Tibial nerve (tissue), 4 donors: ENCODE measurements around the gene LRFN3. TPM values are rescaled to one million over a fixed set of nuclear protein-coding genes. Genes with fewer than 3 reads are reported as not detected.
"Not testable (repeated sequence)": the region's sequence is repeated elsewhere in the genome, so short reads cannot be mapped to it uniquely, and the experiment has no call there.

Source experiments
- DNase-seq, 2 donors: peaks; one replicate each; pipeline ENCODE4 v3.0.0-alpha.2; 2019; ENCODE audit warnings: low spot score in 2 of 2
- H3K27ac ChIP-seq, 4 donors: fragments of 200-600 bp; sonication (generic) in 3 of 4; one replicate each; pipeline ENCODE4 v1.5.1; 2017 to 2019; ENCODE audit warnings: mild to moderate bottlenecking in 1 of 4
- H3K27me3 ChIP-seq, 2 donors: fragments of 200-600 bp; sonication (generic) in 1 of 2; one replicate each; pipeline versions ENCODE4 v1.5.1 to v1.6.0; 2017 to 2019
- H3K36me3 ChIP-seq, 3 donors: fragments of 200-600 bp; sonication (generic); one replicate each; pipeline ENCODE4 v1.5.1; 2018 to 2019
- H3K4me1 ChIP-seq, 4 donors: fragments of 200-600 bp; sonication (generic) in 3 of 4; one replicate each; pipeline ENCODE4 v1.5.1; 2017 to 2019
- H3K4me3 ChIP-seq, 4 donors: fragments of 200-600 bp; sonication (generic) in 3 of 4; one replicate each; pipeline ENCODE4 v1.5.1; 2017 to 2019; ENCODE audit warnings: mild to moderate bottlenecking in 1 of 4, moderate library complexity in 1 of 4
- H3K9me3 ChIP-seq, 4 donors: fragments of 200-600 bp; sonication (generic) in 3 of 4; one replicate each; pipeline ENCODE4 v1.5.1; 2017 to 2019
- EP300 ChIP-seq, 2 donors: sonication (generic); formaldehyde crosslinking; IDR thresholded peaks; one replicate each; pipeline ENCODE4 v1.6.1; 2017; ENCODE audit warnings: antibody characterized with exemption in 2 of 2, mild to moderate bottlenecking in 1 of 2
- POLR2A ChIP-seq, 2 donors: fragments of 450-650 bp; IDR thresholded peaks; one replicate each; pipeline ENCODE4 v1.6.1; 2017; ENCODE audit warnings: antibody characterized with exemption in 2 of 2, mild to moderate bottlenecking in 2 of 2, moderate library complexity in 2 of 2
- WGBS, 2 donors: methylation state at CpG; one replicate each; pipeline ENCODE4 v1.1.5; 2018; 5-methylcytosine and 5-hydroxymethylcytosine counted together
- total RNA-seq, 4 donors: library from RNA; depleted of rRNA; stranded (reverse); fragments of >200 nt; gene quantifications; one replicate each; pipeline ENCODE4 v1.1.0, GENCODE V29; 2016
- TF ChIP-seq, protein P1 (sequence below), 5 experiments: fragments of 200-600 bp in 3 of 5; fragments of 450-650 bp in 2 of 5; sonication (generic) in 3 of 5; IDR thresholded peaks; one replicate each; pipeline ENCODE4 v1.5.1; 2016 to 2019; ENCODE audit warnings: antibody characterized with exemption in 5 of 5, mild to moderate bottlenecking in 3 of 5, moderate library complexity in 2 of 5

LRFN3 gene
- total RNA-seq, 4 donors from 2014 or later: 5.0 to 20.4 (median 8.6) TPM

GRCh38 chr19:35949131-35949530 is 13.0 kb downstream of the LRFN3 start:
- Histone ChIP-seq H3K4me3 (no peak overlapping the region), H3K4me1 (peaks cover 0 to 12% (median 3%) of the 10 kb centered on the region in 4 donors), H3K36me3 (peaks cover 0 to 23% (median 0%) of the 10 kb centered on the region in 3 donors), H3K27ac (no peak overlapping the region), H3K27me3 (no peaks in the 10 kb centered on the region), H3K9me3 (no peaks in the 10 kb centered on the region)
- no peak for DNase-seq
- 15 to 37% methylated on average over 2 of the region's 2 CpGs for WGBS, 2 donors
- no peak for TF ChIP-seq EP300 (IDR thresholded peaks at IDR 0.05)
- no peak for TF ChIP-seq POLR2A (IDR thresholded peaks at IDR 0.05)
- TF ChIP-seq, protein P1, sequence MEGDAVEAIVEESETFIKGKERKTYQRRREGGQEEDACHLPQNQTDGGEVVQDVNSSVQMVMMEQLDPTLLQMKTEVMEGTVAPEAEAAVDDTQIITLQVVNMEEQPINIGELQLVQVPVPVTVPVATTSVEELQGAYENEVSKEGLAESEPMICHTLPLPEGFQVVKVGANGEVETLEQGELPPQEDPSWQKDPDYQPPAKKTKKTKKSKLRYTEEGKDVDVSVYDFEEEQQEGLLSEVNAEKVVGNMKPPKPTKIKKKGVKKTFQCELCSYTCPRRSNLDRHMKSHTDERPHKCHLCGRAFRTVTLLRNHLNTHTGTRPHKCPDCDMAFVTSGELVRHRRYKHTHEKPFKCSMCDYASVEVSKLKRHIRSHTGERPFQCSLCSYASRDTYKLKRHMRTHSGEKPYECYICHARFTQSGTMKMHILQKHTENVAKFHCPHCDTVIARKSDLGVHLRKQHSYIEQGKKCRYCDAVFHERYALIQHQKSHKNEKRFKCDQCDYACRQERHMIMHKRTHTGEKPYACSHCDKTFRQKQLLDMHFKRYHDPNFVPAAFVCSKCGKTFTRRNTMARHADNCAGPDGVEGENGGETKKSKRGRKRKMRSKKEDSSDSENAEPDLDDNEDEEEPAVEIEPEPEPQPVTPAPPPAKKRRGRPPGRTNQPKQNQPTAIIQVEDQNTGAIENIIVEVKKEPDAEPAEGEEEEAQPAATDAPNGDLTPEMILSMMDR (IDR thresholded peaks at IDR 0.05): no peak

DNA sequence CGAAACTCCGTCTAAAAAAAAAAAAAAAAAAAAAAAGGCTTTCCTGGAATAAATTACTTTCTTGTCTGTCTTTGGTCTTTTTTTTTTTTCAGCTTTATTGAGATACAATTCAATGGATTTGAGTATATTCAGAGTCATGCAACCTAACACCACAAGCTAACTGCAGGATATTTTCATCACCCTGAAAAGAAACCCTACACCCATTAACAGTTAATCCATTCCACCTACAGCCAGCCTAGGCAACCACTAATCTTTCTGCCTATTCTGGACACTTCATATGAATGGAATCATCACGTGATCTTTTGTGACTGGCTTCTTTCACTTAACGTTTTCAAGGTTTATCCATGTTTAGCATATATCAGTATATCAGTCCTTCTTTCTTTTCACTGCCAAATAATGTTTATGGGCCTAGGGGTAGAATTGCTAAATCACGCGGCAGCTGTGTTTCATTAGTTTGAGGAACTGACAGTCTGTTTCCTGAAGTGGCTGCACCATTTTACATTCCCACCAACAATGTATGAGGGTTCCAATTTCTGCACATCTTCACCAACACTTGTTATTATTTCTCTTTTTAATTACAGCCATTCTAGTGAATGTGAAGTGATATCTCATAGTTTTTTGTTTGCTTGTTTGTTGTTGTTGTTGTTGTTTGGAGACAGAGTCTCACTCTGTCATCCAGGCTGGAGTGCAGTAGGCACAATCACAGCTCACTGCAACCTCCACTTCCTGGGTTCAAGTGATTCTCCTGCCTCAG is 19.9 kb downstream of the LRFN3 start:
- H3K4me3 ChIP-seq: no peak overlapping the region
- H3K4me1 ChIP-seq: peaks cover 0 to 14% (median 4%) of the 10 kb centered on the region in 4 donors
- no peaks in the 10 kb centered on the region for H3K36me3 ChIP-seq
- 70 to 76% methylated on average over 6 of the region's 6 CpGs for WGBS, 2 donors
- TF ChIP-seq EP300 (IDR thresholded peaks at IDR 0.05) (no peak), POLR2A (IDR thresholded peaks at IDR 0.05) (no peak)
- TF ChIP-seq, protein P1 (IDR thresholded peaks at IDR 0.05): no peak
- peaks cover 2 to 36% of the 10 kb centered on the region in 2 donors for H3K27me3 ChIP-seq
- DNase-seq: no peak
- H3K27ac ChIP-seq: no peak overlapping the region
- H3K9me3 ChIP-seq: no peaks in the 10 kb centered on the region

- 76 to 84% methylated on average over 8 of the region's 8 CpGs for WGBS, 2 donors
- H3K27me3 ChIP-seq: peaks cover 2 to 45% of the 10 kb centered on the region in 2 donors
Measured at GRCh38 chr19:35957411-35957810, 21.2 kb downstream of the LRFN3 start.

GRCh38 chr19:35958660-35959039 is 22.5 kb downstream of the LRFN3 start:
- H3K4me3 ChIP-seq: peak overlapping the region in 2 of 4 donors; percentile 25 to 36
- WGBS, 2 donors: 29 to 33% methylated on average over 15 of the region's 15 CpGs
- no peak for DNase-seq

More at GRCh38 chr19:35957411-35957810, 21.2 kb downstream of the LRFN3 start:
- not testable (repeated sequence) for DNase-seq, H3K4me3 ChIP-seq, H3K27ac ChIP-seq, H3K9me3 ChIP-seq, H3K36me3 ChIP-seq
- peaks cover 0 to 14% (median 4%) of the 10 kb centered on the region in 4 donors for H3K4me1 ChIP-seq

DNA sequence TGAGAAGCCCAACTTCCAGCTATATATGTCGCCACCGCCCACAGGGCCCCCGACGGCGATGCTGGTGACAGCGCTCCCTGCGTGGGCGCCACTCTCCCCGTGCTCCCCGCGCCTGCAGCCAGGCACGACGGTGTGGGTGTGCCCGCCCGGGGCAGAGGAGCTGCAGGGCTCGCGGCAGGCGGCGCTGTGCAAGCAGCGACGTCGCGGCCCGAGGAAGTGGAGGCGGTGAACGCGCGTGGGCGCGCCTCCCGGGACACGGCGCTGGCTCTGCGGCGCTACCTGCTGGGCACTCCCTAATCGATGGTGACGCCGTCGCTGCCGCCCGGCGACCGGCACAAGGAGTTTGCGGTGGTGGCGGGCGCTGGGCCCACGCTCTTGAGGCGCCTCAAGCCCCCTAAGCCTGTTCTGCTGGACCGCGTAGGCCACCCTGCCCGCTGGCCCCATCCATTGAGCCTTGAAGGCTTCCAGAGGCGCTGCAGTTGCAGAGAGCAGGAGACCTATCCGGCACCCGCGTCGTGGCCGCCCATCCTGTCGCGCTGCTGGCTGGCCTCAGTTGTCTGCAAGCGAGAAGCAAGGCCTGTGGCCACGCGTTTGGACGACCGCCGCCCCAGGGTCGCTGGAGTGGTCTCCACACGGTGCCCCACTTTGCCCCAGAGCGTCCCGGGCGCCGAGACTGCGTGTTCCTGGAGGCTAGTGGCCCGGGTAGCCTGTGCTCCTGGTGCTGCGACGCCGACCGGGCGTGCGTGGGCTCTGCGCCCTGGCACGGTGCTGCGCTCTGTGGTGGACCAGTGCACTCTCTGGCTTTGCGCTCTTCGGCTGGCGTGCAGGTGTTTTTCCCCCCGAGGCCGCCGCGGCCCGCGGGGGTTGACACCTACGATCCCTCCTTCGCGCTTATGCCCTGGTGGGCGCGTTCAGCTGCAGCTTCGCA is 23.1 kb downstream of the LRFN3 start:
- peaks cover 0 to 14% (median 0%) of the 10 kb centered on the region in 4 donors for H3K4me1 ChIP-seq
- peak overlapping the region in 2 of 4 donors; percentile 25 to 36 for H3K4me3 ChIP-seq
- DNase-seq: no peak
- no peak overlapping the region for H3K27ac ChIP-seq
- H3K9me3 ChIP-seq: no peaks in the 10 kb centered on the region
- 0 to 8% methylated on average over 5 of the region's 97 CpGs for WGBS, 2 donors
- H3K36me3 ChIP-seq: no peaks in the 10 kb centered on the region
- H3K27me3 ChIP-seq: peaks cover 2 to 49% of the 10 kb centered on the region in 2 donors
- TF ChIP-seq POLR2A (IDR thresholded peaks at IDR 0.05): no peak
- TF ChIP-seq, protein P1 (IDR thresholded peaks at IDR 0.05): peak in 2 of 5 experiments; percentile 14 to 25
- no peak for TF ChIP-seq EP300 (IDR thresholded peaks at IDR 0.05)

More at GRCh38 chr19:35958660-35959039, 22.5 kb downstream of the LRFN3 start:
- Histone ChIP-seq H3K27me3 (peaks cover 2 to 47% of the 10 kb centered on the region in 2 donors), H3K27ac (no peak overlapping the region), H3K4me1 (peaks cover 0 to 14% (median 3%) of the 10 kb centered on the region in 4 donors), H3K9me3 (no peaks in the 10 kb centered on the region), H3K36me3 (no peaks in the 10 kb centered on the region)
- TF ChIP-seq EP300 (IDR thresholded peaks at IDR 0.05) (no peak), POLR2A (IDR thresholded peaks at IDR 0.05) (no peak)
- TF ChIP-seq, protein P1 (IDR thresholded peaks at IDR 0.05): no peak
